Measurements from ENCODE around the gene FREM1. TPM values are rescaled to one million over a fixed set of nuclear protein-coding genes. Genes with fewer than 3 reads are reported as not detected.

The FREM1 gene
- total and polyA plus RNA-seq, 2 experiments from 2014 or later: 0.78 to 3.1 TPM

- TF ChIP-seq ETS1 (IDR thresholded peaks at IDR 0.05): no peak
- no peak for TF ChIP-seq STAT1 (IDR thresholded peaks at IDR 0.05; ENCODE audit: unreplicated experiment)
- no peak for TF ChIP-seq REST (IDR thresholded peaks at IDR 0.05; ENCODE audit: unreplicated experiment)
- no peak for TF ChIP-seq NANOG (IDR thresholded peaks at IDR 0.05; ENCODE audit: borderline replicate concordance)
Observed at GRCh38 chr9:14935106-14935751, 25.0 kb upstream of the FREM1 start (continued).

- Histone ChIP-seq H3K4me1 (ENCODE audit: insufficient read depth) (peaks cover 11% of the 10 kb centered on the region), H3K79me2 (replicated peaks; ENCODE audit: insufficient read depth) (no peaks in the 10 kb centered on the region), H4K20me1 (replicated peaks; ENCODE audit: insufficient read depth) (no peaks in the 10 kb centered on the region), H2AFZ (no peak overlapping the region), H3K27ac (ENCODE audit: low read depth) (no peak overlapping the region), H3K4me2 (no peak overlapping the region), H3K4me3 (no peak overlapping the region), H3K36me3 (ENCODE audit: insufficient read depth) (no peaks in the 10 kb centered on the region), H3K9me2 (ENCODE audit: insufficient read depth) (no peaks in the 10 kb centered on the region), H3K27me3 (ENCODE audit: insufficient read depth) (no peaks in the 10 kb centered on the region), H3F3A (replicated peaks; ENCODE audit: low read depth) (no peaks in the 10 kb centered on the region)
- H3K4me1 Mint-ChIP-seq: peaks cover 11% of the 10 kb centered on the region; the same call in 2 of the 3 replicates
- no peak overlapping the region for H3K27ac Mint-ChIP-seq
- no peaks in the 10 kb centered on the region for H3K36me3 Mint-ChIP-seq (ENCODE audit: low read depth)
- TF ChIP-seq ZNF114 (CRISPR knock-in tag; IDR thresholded peaks at IDR 0.05) (no peak), EZH2phosphoT487 (IDR thresholded peaks at IDR 0.05; ENCODE audit: unreplicated experiment) (no peak), EZH2 (IDR thresholded peaks at IDR 0.05; ENCODE audit: low read depth, unreplicated experiment) (no peak)
- DNase-seq (ENCODE audit: low spot score): no peak
- no peak overlapping the region for H3K4me3 Mint-ChIP-seq
- no peaks in the 10 kb centered on the region for H3K9me3 Mint-ChIP-seq
- ATAC-seq: no peak
- H3K27me3 Mint-ChIP-seq (ENCODE audit: insufficient read depth, low read depth, poor library complexity): no peaks in the 10 kb centered on the region
Observed at GRCh38 chr9:14932641-14933040, 22.4 kb upstream of the FREM1 start.

GRCh38 chr9:14932231-14932630 lies 22.0 kb upstream of the FREM1 start:
- H3K4me3 ChIP-seq: no peak overlapping the region
- H3K27me3 ChIP-seq (ENCODE audit: insufficient read depth): no peaks in the 10 kb centered on the region
- Mint-ChIP-seq H3K4me1 (peaks cover 11% of the 10 kb centered on the region; the same call in 2 of the 3 replicates), H3K9me3 (no peaks in the 10 kb centered on the region), H3K27me3 (ENCODE audit: insufficient read depth, low read depth, poor library complexity) (no peaks in the 10 kb centered on the region), H3K4me3 (no peak overlapping the region), H3K36me3 (ENCODE audit: low read depth) (no peaks in the 10 kb centered on the region), H3K27ac (no peak overlapping the region)
- no peaks in the 10 kb centered on the region for H3F3A ChIP-seq (replicated peaks; ENCODE audit: low read depth)
- peaks cover 11% of the 10 kb centered on the region for H3K4me1 ChIP-seq (ENCODE audit: insufficient read depth)
- no peak for ATAC-seq
- no peaks in the 10 kb centered on the region for H4K20me1 ChIP-seq (replicated peaks; ENCODE audit: insufficient read depth)
- no peak overlapping the region for H3K27ac ChIP-seq (ENCODE audit: low read depth)
- no peaks in the 10 kb centered on the region for H3K36me3 ChIP-seq (ENCODE audit: insufficient read depth)
- no peak for DNase-seq (ENCODE audit: low spot score)
- H3K9me2 ChIP-seq (ENCODE audit: insufficient read depth): no peaks in the 10 kb centered on the region
- no peaks in the 10 kb centered on the region for H3K79me2 ChIP-seq (replicated peaks; ENCODE audit: insufficient read depth)
- H2AFZ ChIP-seq: no peak overlapping the region
- no peak overlapping the region for H3K4me2 ChIP-seq
- TF ChIP-seq EZH2 (IDR thresholded peaks at IDR 0.05; ENCODE audit: low read depth, unreplicated experiment): no peak
- no peak for TF ChIP-seq STAT1 (IDR thresholded peaks at IDR 0.05; ENCODE audit: unreplicated experiment)
- TF ChIP-seq JUNB (IDR thresholded peaks at IDR 0.05; ENCODE audit: unreplicated experiment): no peak
- no peak for TF ChIP-seq CTCF (conservative IDR thresholded peaks at IDR 0.05; ENCODE audit: low read depth in 2 of 2)
- no peak for TF ChIP-seq ZNF114 (CRISPR knock-in tag; IDR thresholded peaks at IDR 0.05)
- no peak for TF ChIP-seq ZNF331 (CRISPR knock-in tag; IDR thresholded peaks at IDR 0.05; ENCODE audit: low read depth)
- TF ChIP-seq POLR2AphosphoS5 (IDR thresholded peaks at IDR 0.05; ENCODE audit: low read depth): no peak
- TF ChIP-seq REST (IDR thresholded peaks at IDR 0.05; ENCODE audit: unreplicated experiment): no peak
